Ramos (cell line): ENCODE results near the gene NOXO1.
"Not testable (repeated sequence)": the region's sequence is repeated elsewhere in the genome, so short reads cannot be mapped to it uniquely, and the experiment has no call there.

ENCODE experiments used
- in situ Hi-C: fragments of 300-500 bp; cut with MboI; formaldehyde crosslinking; loops from one replicate; pipeline ENCODE4 v1.14.3; 2022; ENCODE audit warnings: low sequenced_read_pairs; ENCODE audit not compliant: unreplicated experiment

The NOXO1 gene

GRCh38 chr16:1947369-1947670, 33.9 kb downstream of the NOXO1 start:
- in situ Hi-C loops = no loop called here

- in situ Hi-C loops = no loop called here
Observed at GRCh38 chr16:1946495-1947368, 34.5 kb downstream of the NOXO1 start.

- in situ Hi-C loops = no loop called here
Observed at GRCh38 chr16:1945559-1946391, 35.5 kb downstream of the NOXO1 start.

GRCh38 chr16:1944612-1945199, 36.6 kb downstream of the NOXO1 start:
- in situ Hi-C loops = no loop called here

GRCh38 chr16:1942810-1943726, 38.2 kb downstream of the NOXO1 start, which contains the start of gene MSRB1:
Gene MSRB1, minus strand, starts transcription at chr16:1943199. Its CDS starts 43 bp downstream, at chr16:1943156.
- in situ Hi-C loops = no loop called here

- in situ Hi-C loops = no loop called here
Observed at GRCh38 chr16:1942047-1942809, 39.0 kb downstream of the NOXO1 start.

- in situ Hi-C loops = no loop called here
Observed at GRCh38 chr16:1941162-1942046, 39.9 kb downstream of the NOXO1 start.

GRCh38 chr16:1940273-1941161, 40.8 kb downstream of the NOXO1 start:
- in situ Hi-C loops = no loop called here

GRCh38 chr16:1939833-1940232, 41.4 kb downstream of the NOXO1 start:
- in situ Hi-C loops = not testable (repeated sequence)

GRCh38 chr16:1938910-1939309, 42.4 kb downstream of the NOXO1 start:
- in situ Hi-C loops = no loop called here

- in situ Hi-C loops = no loop called here
Observed at GRCh38 chr16:1938316-1938715, 43.0 kb downstream of the NOXO1 start.

- in situ Hi-C loops = no loop called here
Observed at GRCh38 chr16:1936945-1937479, 44.3 kb downstream of the NOXO1 start.

- in situ Hi-C loops = loop anchor here (5.0 kb wide), 1 partner anchor 76 kb away; no protein-coding TSS in a partner anchor
Observed at GRCh38 chr16:1933097-1933661, 48.1 kb downstream of the NOXO1 start.

- in situ Hi-C loops = loop anchor here (5.0 kb wide), 1 partner anchor 75 kb away; no protein-coding TSS in a partner anchor
Observed at GRCh38 chr16:1932050-1933028, 48.9 kb downstream of the NOXO1 start.

GRCh38 chr16:1930338-1930720, 50.9 kb downstream of the NOXO1 start:
- in situ Hi-C loops = loop anchor here (5.0 kb wide), 1 partner anchor 73 kb away; no protein-coding TSS in a partner anchor
